NCI-H510A treated with DMSO at 0.1 percent for 48 hours (cell line): ENCODE data around the gene EDNRA.

Source experiments
- DNase-seq: peaks from one replicate; lab custom pipeline; 2025; lab: John Stamatoyannopoulos, UW

Gene EDNRA

DNA sequence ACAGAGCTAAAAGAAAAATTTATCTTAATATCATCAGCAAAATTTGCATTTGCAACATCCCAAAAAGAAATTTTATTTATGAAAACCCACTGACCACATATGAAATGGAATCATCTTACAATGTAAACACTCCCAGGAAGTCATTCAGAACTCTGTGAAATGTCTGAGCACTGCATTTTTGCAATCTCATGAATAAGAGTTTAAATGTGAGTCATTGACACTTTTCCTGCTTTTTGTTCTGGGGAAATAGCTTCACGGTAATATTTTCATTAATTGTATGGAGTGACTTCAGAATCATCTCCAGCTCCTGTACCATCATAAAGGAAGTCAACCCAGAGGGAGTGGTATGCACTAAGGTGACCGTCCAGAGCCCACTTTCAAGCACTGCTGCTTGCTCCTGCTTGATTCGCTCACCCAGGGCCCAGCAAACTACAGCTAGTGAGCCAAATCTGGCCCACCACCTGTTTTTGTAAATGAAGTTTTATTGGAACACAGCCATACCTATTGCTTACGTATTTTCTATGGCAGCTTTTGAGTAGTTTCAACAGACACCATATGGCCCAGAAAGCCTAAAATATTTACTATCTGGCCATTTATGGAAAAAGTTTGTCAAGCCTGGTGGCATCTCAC lies 17.2 kb downstream of the EDNRA start:
- DNase-seq: no peak

DNA sequence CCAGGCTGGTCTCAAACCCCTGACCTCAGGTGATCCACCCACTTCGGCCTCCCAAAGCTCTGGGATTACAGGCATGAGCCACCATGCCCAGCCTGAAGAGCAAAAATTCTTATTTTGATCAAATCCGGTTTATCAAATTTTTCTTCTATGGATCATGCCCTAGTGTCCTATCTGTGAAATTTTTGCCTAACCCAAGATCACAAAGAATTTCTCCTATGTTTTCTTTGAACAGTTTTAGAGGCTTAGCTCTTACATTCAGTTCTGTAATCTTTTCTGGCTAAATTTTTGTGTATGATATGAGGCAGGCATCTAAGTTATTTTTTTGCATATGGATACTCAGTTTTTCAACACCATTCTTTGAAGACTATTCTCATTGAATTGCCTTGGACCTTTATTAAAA lies 27.4 kb downstream of the EDNRA start:
- no peak for DNase-seq

DNA sequence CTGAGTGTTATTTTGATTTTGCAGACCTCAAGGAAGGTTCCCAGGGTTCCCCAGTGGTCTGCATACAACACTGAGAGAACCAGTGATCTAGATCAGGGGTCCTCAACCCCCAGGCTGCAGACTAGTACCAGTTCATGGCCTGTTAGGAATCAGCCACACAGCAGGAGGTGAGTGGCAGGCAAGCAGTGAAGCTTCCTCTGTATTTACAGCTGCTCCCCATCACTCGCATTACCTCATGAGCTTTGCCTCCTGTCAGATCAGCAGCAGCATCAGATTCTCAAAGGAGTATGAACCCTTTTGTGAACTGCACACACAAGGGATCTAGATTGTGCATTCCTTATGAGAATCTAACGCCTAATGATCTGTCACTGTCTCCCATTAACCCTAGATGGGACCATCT lies 28.5 kb downstream of the EDNRA start:
- no peak for DNase-seq

DNA sequence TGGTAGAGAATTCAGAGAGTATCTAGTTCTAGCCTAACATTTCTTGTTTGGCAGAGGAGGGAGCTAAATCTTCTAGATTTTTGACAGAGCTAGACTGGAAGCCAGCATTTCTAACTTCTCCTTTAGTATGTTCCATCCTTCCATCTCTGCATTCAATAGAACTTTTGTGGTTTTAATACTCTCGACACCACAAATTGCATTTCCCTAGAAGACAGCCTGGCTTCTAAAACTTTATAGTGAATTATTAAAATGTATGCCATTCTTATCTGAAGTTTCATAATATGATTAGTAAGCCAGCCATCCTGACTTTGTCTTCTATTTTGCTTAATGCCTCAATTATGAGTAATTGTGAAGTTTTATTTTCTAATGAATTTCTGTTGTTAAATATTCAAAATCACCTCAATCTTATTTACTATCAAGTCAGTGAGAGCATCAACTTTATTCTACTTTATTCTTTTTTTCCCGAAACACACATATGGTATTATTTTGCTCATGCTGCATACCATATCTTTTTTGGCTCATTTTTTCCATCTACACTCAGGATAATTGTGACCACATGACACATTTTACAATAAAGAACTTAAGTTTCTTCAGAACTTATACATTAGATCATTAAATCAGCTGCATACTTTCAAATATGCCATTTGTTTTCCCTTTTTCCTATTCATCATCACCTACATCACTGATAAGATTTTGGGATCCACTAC lies 30.2 kb downstream of the EDNRA start:
- DNase-seq: no peak

DNA sequence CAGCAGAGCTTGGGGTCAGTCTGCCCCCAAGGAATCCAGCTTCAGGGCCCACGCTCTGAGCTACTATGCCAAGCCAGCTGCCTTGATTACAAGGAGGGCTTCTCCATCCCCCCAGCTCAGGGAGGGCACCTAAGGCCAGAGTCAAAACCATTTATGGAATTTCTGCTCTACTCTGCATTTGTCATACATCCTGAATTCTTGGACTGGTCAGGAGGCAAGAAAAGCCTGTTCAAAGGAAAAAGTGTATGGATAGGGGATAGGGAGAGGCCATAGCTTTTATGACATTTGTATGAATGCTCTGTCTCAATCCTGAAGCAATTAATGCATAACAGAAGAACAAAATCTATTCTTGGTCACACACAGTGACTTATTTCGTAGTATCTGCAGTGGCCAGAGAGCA lies 32.2 kb downstream of the EDNRA start:
- DNase-seq: no peak

DNA sequence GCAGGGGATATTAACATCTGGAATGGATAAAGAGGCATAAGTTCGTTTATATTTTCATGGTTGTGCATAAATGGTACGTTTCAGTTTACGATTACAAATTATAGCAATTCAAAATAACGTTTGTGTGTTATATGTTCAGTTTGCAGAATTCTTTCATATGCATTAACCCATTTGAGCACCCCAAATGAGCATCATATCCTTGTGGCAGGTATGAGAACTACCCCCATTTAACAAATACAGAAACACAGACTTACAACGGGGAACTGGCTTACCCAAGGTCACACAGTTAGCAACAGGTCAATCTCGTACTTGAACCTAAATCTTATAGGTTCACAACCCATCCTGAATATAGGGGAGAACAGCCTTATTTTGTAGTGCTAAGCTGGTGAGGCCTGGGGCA lies 33.1 kb downstream of the EDNRA start:
- DNase-seq: no peak

DNA sequence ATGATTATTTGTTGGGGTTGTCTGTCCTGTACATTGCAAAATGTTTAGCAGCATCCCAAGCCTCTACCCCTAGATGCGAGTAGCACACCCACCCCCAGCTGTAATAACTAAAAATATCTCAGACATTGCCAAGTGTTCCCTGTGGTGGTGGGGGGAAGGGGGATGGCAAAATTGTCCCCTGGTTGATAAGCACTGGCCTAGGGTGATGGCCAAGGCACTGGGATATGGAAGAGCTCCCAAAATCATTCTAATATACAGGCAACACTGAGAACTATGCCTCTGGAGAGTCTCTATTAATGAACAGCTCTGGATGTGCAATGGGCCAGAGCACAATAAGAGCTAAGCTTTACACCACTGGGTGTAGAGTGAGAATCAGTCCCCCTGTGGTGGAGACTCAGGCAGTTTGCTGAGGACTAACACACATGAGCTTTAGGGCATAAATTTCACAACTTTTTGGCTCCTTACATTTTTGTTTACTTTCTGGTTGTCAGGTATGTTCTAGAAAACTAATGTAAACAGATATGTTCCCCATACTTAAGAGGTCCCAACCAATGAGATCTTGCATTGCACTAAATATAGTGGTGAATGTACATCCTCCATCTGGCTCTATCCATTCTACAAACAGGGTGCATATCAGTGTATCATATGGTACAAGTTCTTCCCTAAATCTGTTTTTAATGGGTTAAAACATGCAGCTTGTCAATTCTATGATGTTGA lies 34.5 kb downstream of the EDNRA start:
- DNase-seq: no peak

DNA sequence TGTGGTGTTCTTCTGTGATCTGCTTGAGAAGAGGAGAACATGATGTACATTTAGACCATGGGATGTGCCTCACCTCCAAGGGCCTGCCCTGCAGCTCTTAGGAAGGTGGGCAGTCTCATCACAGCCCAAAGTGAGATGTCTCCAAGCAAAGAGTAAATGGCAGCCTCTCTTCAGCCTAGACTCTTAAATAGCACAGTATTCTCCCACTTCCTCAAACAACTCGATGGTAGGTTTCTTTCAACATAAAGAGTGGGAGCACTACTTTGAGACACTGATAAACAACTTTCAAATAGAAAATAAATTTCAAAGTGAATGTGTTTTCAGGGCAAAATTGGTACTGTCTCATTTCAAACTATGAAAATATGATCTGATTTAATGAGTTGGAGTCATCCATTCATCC lies 35.2 kb downstream of the EDNRA start:
- no peak for DNase-seq

DNA sequence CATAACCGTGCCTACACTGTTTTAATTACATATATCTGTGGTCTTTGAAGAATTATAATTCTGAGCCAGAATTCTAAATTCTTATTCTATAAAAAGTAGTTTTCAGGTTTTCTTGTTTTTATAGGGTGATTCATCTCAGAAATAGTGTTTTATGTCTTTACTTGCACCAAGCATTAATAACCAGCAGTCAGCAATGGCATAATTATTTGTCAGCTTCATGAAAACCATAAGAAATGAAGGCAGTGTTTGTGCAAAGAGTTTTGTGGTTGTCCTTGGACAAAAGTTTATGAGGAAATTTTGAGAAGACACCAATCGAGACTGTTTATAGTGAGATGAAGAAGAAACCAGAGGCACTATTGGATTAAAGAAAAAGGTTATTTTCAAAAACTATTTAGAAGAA lies 37.2 kb downstream of the EDNRA start:
- no peak for DNase-seq

DNA sequence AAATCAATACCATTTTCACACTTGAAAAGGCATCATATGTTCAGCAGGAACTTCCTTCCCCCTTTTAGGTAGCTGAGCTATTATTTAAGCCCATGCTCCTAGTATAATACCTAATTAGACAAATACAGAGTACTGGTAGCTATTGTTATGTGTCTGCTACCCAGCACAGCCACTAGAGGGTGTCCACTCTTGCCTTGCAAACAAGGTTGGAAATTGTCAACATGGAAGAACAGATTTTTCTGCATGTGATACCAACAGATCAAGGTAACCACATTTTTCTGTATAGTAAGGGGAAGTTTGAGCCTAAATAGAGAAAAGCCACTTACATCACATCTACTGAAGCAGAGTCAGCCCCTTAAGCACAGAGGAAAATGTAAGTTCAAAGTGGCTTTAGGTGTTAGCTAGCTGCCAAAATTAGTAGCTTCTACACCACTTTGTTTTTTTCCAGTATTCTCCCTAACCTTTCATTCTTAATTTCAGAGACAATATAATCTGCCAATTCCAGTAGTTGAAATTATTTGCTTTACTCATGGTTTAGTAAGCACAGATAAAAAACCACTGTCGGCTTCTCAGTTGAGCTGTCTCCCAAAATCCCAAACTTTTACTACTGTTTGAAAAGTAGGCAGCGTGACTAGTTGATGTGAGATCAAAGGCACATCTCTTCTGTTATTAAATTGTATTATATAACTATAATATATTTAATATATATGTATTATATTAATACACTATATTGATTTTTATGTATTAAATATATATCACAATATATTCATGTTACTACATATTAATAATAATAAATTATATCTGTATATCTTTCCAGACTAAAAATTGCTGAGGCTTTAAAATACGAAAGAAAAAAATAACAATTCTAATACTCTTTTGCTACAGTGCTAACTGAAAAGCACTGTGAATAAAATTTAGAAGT lies 38.2 kb downstream of the EDNRA start:
- peak; percentile 7 for DNase-seq

DNA sequence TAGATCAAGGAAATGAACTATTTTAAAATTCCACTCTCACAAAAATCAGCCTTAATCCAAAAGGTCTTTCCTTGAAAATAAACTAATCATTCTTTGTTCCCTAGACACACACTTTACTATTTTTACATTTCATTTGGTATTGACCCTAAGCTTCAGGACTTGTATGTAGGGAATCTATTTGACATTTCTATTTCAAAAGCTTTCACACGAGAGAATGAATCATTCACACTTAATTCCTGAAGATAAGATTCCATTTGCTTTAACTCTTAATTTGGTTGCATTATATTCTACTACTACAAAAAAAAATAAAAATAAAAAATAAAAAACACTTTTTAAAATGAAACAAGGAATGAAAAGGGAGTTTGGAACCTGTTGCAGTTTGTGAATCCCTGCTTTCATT lies 43.7 kb downstream of the EDNRA start:
- no peak for DNase-seq

DNA sequence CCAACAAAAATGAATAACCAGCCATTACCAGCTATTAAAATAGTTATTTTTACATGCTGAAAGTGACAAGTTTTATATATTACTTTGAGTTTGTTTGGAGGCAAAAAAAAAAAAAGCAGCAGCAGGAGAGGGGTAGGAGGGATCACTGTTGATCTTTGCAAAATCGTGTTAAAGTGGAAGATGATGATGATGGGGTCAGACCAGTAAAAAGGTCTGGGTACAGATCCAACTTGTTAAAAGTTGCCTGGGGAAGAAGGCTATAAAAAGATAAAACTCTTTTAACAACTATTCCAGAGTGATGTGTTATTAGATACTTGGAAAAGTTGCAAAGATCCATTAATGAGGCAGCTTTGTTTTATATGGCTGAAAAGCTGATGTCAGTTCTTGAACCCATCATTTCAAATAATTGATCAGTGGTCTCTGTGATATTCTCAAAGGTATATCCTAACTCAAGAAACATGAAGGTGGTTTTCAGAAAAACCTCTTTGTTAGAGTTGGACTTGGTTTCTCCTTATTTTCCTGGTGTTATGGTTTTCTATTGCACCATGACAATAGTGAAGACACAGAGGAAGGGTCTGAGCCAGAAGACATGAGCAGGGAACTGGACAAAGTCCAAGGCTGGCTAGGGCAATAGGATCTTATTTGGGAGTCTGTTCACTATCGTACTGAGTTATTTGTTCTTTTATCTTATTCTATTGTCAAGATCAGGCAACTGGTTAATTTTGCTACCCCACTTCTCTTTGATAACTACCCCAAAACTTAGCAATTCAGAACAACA lies 44.8 kb downstream of the EDNRA start:
- DNase-seq: no peak

DNA sequence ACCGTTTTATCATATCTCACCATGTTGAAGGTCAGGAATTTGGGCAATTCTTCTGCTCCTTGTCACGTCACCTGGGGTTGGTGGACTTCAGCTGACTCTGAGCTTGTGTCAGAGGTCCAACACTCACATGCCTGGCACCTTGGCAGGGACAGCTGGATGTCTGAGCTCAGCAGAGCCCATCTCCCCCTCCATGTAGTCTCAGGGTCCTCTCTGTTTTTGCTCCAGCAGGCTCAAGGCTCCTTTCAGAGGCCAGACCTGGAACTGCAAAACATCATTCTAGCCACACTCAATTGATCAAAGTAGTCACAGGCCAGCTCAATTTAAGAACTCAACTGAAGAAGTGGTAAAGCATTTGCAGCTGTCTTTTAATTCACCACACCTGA lies 45.4 kb downstream of the EDNRA start:
- DNase-seq: no peak

DNA sequence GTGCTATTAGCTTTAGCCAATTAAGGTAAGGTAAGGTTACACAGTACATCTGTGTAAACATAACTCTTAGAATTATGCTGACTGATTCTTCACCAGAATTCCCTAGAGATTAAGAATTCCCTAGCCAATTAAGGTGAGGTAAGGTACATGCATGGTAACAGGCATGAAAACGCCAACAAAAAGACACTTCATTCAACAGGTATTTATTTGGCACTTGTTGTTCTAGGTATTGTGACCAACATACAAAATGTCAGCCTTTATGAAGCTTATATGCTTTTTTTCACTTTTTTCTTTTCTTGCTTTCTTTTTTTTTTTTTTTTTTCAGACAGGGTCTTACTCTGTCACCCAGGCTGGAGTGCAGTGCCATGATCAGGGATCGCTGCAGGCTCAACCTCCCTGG lies 47.2 kb downstream of the EDNRA start:
- no peak for DNase-seq

DNA sequence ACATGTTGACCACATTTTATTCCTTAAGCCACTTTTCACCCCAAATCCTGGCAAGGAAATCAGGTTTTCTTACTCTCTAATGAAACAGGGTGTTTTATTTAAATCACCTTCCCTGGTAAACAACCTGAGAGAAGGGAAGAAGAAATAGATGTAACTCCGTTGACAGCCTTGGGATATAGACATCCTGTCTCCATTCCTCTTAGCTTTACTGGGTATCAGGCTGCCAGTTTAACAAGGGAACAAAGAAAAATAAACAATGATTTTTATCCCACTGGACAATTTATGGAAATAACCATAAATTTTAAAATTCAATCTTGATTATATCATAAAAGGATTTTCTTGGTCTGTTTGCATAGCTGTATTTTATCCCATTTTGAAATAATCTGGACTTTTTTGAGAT lies 49.2 kb downstream of the EDNRA start:
- no peak for DNase-seq

DNA sequence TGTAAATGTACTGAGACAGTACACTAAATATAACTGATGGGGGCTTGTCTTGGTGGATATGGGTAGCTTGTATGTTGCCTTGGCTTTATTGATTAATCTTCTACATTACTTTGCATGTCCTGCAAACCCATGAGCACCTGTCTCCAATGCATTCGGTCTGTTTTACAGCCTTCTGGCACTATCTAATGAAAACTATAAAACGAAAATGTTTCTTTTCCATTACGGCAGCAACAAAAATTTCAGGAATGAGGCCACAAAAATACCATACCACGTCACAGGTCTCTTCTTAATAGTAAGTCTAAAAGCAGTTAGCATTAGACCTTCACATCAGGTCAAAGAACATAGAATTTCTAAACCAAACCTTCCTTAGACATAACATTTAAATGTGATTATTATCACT lies 49.8 kb downstream of the EDNRA start:
- no peak for DNase-seq

DNA sequence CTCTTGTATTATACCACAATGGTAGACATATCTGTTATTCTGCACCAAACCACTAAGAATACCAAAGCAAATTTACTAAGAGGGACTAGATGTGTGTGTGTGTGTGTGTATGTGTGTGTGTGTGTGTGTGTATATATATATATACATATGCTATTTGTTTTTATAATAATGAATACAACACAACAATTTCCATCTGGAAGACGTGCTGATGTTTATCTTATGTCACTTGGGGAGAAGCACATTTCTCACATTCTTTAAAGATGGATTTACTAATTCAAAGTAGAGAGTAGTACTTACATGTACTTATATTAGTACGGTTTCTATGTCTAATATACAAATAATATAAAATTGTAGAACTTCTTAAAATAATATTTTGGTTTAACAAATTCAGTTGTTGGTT lies 52.0 kb downstream of the EDNRA start:
- DNase-seq: no peak

DNA sequence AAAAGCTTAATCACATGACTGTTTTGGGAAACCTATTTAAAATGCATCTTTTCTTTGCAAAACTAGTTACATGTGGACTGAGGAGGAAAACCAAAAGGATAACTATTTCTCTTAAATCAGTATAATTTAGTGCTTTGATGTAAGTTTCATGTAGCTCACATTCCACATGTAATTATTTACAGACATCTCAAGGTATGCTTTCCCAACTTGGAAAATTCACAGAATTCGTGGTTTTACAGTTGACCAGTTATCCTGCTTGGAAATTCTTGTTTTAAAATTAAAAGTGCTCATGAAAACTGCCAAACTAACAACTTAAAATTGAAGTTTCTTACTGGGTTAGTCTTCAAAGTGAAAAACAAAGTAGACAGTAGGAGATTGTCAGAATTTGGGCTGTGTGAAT lies 52.4 kb downstream of the EDNRA start:
- no peak for DNase-seq

DNA sequence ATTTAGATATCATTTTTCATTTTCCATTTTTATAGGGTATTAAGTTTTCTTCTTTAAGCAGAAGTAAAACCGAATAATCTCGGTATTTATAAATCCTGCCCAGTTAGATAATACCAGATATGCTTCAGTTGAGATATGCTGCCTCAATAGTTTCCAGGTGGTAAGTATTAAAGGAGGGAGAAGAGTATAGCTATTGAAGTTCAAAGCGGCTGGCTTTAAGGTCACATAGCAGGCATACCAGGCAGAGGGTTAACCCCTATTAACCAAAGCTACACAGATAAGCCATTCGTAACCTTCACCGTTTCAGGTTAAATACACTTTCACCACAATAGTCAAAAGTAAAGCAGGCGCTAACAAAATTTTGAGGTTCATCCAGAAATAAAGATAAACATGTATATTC lies 54.2 kb downstream of the EDNRA start:
- no peak for DNase-seq

DNA sequence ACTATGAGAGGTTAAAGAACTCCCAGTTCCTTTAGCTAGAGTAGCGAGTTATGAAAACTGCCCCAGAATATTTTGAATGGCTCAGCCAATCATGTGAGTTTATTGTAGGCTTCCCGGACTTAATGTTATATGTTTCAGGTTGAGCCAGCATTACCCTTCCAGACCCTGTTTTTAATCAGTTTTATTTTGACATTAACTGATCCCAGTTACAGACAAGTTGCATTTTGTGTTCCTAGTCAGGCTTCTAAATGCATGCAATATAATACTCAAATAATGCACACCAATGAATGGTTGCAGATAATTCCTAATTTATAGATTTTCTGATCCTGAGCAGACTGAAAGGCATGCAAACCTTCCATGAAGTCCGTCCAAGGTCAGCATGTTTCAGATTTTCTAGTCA lies 57.8 kb downstream of the EDNRA start:
- DNase-seq: no peak

DNA sequence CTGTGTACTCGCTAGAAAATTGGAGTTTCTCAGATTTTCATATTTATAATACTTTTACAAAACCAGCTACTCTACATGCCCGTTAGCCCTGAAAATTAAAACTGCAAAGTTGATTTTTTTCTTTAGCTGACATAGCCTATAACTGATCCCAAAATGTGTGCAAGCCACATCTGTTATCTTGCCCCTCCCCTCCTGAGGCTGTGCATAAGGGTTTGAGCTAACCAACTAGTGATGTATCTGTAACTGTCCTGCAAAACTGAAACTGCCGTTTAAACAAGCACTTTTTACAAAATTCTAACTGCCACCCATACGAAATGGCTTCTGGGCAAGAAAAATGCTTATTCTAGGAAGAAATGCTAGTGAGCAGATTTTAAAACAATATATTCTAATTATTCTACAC lies 59.1 kb downstream of the EDNRA start:
- no peak for DNase-seq
